ENCODE data around the gene AKAP3. TPM values are rescaled to one million over a fixed set of nuclear protein-coding genes. Genes with fewer than 3 reads are reported as not detected.

The AKAP3 gene
- polyA plus RNA-seq (2011; rRNA removed) = 0.59 and 0.75 TPM in 2 replicates
- 0.13 and 0.25 TPM in 2 replicates for polyA plus RNA-seq (2012; cell fraction: cytosol; rRNA removed)
- 0.06 and 0.07 TPM in 2 replicates for polyA plus RNA-seq (2012; cell fraction: nucleus; rRNA removed)
- 0.14 to 0.51 TPM (median 0.37 TPM) in 3 replicates for polyA plus RNA-seq (2017; fragmentation: RNase III; extraction: RNeasy Plus Mini Kit Qiagen cat#74134 plus additional on column Dnase treatment)
- 0.66 and 1.2 TPM in 2 replicates for polyA minus RNA-seq (2011; rRNA and poly(A)+ RNA removed)

DNA sequence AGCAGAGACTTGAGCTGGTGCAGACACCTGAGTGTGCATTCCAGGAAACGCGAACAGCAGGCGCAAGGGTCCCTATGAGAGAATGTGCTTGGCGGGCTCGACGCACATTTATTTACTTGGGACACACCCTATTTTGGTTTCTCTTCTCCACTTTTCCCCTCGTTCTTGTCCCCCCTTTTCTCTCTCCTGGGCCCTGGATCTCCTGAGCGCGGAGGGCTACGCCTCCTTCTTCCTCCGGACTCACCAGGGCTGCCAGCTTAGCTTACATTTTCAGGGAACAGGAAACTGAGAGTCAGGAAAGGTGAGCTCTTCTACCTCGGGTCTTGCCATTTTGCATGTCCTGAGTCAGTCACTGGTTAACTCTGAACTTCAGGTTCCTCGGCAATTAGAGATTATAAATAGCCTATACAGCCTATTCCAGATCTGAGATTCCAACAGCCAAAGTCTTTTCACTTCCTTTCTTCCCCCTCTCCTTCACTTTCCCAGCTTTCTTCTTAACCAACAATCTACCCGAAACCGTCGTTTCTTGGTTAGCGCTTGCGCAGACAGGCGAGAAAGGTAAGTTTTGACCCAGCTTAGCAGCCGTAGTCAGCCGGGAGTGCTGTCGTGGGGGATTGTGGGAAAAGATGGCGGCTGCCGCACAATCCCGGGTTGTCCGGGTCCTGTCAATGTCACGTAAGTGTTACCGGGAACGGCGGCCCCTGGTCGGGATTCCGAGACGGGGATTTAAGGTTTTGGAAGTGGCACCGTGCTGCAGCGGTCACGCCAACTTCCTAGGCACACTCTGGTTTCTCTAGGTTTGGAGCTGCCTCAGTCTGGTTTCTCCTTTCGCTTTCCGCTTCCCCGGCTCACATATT lies at the start of gene AKAP3, which contains the start of gene NDUFA9:
Gene AKAP3 (minus strand): TSS at position 551 of the 857 bp plus-strand sequence. CDS start 10,855 bp downstream, outside the sequence.
Gene NDUFA9 (plus strand): TSS at position 614 of the 857 bp plus-strand sequence. CDS start 13 bp downstream, at position 627.
- FAIRE-seq = peak; percentile 98
- peak; percentile 91 for TF ChIP-seq KDM5A (IDR thresholded peaks at IDR 0.05)
- TF ChIP-seq FOXS1 (CRISPR knock-in tag; IDR thresholded peaks at IDR 0.05) = no peak
- TF ChIP-seq, protein P1, sequence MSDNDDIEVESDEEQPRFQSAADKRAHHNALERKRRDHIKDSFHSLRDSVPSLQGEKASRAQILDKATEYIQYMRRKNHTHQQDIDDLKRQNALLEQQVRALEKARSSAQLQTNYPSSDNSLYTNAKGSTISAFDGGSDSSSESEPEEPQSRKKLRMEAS (IDR thresholded peaks at IDR 0.05) = 0 out of 2 replicates have a peak, but pooled peaks have one; percentile 12
- no peak for TF ChIP-seq FOSB (CRISPR knock-in tag; IDR thresholded peaks at IDR 0.05)
- TF ChIP-seq HOXB13 (CRISPR knock-in tag; IDR thresholded peaks at IDR 0.05; ENCODE audit: low read depth) = no peak
- peak; percentile 43; the same call in 1 of the 2 replicates for TF ChIP-seq PHF8 (IDR thresholded peaks at IDR 0.05; ENCODE audit: borderline replicate concordance, low read depth)
- TF ChIP-seq, protein P2, sequence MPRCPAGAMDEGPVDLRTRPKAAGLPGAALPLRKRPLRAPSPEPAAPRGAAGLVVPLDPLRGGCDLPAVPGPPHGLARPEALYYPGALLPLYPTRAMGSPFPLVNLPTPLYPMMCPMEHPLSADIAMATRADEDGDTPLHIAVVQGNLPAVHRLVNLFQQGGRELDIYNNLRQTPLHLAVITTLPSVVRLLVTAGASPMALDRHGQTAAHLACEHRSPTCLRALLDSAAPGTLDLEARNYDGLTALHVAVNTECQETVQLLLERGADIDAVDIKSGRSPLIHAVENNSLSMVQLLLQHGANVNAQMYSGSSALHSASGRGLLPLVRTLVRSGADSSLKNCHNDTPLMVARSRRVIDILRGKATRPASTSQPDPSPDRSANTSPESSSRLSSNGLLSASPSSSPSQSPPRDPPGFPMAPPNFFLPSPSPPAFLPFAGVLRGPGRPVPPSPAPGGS (IDR thresholded peaks at IDR 0.05) = peak; percentile 63; the same call in 1 of the 3 replicates
- no peak for TF ChIP-seq CHD2 (IDR thresholded peaks at IDR 0.05; ENCODE audit: low read length, partially characterized antibody)
- no peak for TF ChIP-seq TP53 (CRISPR knock-in tag; IDR thresholded peaks at IDR 0.05)
- TF ChIP-seq BHLHE40 (IDR thresholded peaks at IDR 0.05; ENCODE audit: low read depth, low read length) = no peak
- TF ChIP-seq POLR2A (IDR thresholded peaks at IDR 0.05; ENCODE audit: low read length) = peak; percentile 88
- TF ChIP-seq, protein P3, sequence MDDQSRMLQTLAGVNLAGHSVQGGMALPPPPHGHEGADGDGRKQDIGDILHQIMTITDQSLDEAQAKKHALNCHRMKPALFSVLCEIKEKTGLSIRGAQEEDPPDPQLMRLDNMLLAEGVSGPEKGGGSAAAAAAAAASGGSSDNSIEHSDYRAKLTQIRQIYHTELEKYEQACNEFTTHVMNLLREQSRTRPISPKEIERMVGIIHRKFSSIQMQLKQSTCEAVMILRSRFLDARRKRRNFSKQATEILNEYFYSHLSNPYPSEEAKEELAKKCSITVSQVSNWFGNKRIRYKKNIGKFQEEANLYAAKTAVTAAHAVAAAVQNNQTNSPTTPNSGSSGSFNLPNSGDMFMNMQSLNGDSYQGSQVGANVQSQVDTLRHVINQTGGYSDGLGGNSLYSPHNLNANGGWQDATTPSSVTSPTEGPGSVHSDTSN (IDR thresholded peaks at IDR 0.05) = peak; percentile 82
- TF ChIP-seq HOXB5 (CRISPR knock-in tag; IDR thresholded peaks at IDR 0.05) = no peak
- TF ChIP-seq EHMT2 (IDR thresholded peaks at IDR 0.05; ENCODE audit: low read depth) = no peak
- TF ChIP-seq JUN (IDR thresholded peaks at IDR 0.05) = peak; percentile 49 to 84; a peak in 4 of 5 replicates
- POLR2A ChIA-PET = interaction anchor here (0.7 to 1.6 kb wide), 3 partner anchors 8 to 115 kb away, joined by 3 to 7 read pairs (median 3); no protein-coding TSS in a partner anchor
- H3K4me1 ChIP-seq = peaks cover 13% of the 10 kb centered on the region; the same call in 2 of the 3 replicates
- no peaks in the 10 kb centered on the region for H3K9me3 ChIP-seq
- peak within 1 kb of the TSS; percentile 84 to 86 for H3K27ac ChIP-seq
- DNase-seq (ENCODE audit: low read depth in 1 of 2, low spot score in 1 of 2) = peak; percentile 67 to 87
- H3K4me3 ChIP-seq = peak within 1 kb of the TSS; percentile 75
- CTCF ChIA-PET = interaction anchor here (0.7 to 1.3 kb wide), 3 partner anchors 10 to 44 kb away, joined by 3 to 6 read pairs (median 5); no protein-coding TSS in a partner anchor
- WGBS (ENCODE audit: missing lambda C conversion rate) = 1% methylated on average over 39 of the region's 39 CpGs
- peak within 1 kb of the TSS; percentile 94 for H3K4me2 ChIP-seq
- ATAC-seq = peak; percentile 98 to 99

DNA sequence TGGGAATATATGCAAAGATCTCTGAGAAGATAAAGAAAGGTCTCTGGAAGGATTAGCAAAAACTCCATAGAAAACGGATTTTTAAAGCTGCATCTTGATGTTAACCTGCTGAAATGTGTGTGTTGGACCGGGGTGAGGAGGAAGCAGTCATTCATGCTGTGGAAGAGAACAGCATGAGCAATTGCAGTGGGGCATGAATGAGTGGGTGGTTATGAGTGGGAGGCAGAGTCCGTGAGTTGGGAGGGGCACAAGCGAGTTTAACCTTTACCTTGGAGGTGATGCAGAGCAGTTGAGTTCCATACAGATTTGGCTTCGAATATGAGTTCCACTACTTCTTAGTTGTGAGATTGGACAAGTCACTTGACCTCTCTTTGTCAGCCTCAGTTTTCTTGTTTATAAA lies 41.9 kb upstream of the AKAP3 start:
- ChIA-PET CTCF (no interaction called here), POLR2A (no interaction called here)
- no peak for FAIRE-seq
- DNase-seq (ENCODE audit: low read depth in 1 of 2, low spot score in 1 of 2) = no peak
- no peak for ATAC-seq
- Histone ChIP-seq H3K27ac (no peak overlapping the region), H3K4me1 (no peaks in the 10 kb centered on the region), H3K4me2 (no peak overlapping the region), H3K4me3 (no peak overlapping the region), H3K9me3 (no peaks in the 10 kb centered on the region)
- TF ChIP-seq HOXA7 (CRISPR knock-in tag; IDR thresholded peaks at IDR 0.05) (no peak), JUNB (IDR thresholded peaks at IDR 0.05) (no peak), FOSL2 (IDR thresholded peaks at IDR 0.05) (no peak), FOSL2 (CRISPR knock-in tag; IDR thresholded peaks at IDR 0.05) (no peak), NFE2L2 (conservative IDR thresholded peaks at IDR 0.05; ENCODE audit: low read length) (no peak), ZSCAN20 (CRISPR knock-in tag; IDR thresholded peaks at IDR 0.05) (no peak), TFCP2L1 (CRISPR knock-in tag; IDR thresholded peaks at IDR 0.05) (no peak), CHD2 (IDR thresholded peaks at IDR 0.05; ENCODE audit: low read length, partially characterized antibody) (no peak), HDAC2 (IDR thresholded peaks at IDR 0.05) (no peak), RAD21 (conservative IDR thresholded peaks at IDR 0.05 in 1 of 2, IDR thresholded peaks at IDR 0.05 in 1 of 2) (no peak), RARB (CRISPR knock-in tag; IDR thresholded peaks at IDR 0.05) (no peak)
- TF ChIP-seq, protein P2 (IDR thresholded peaks at IDR 0.05) = no peak
- TF ChIP-seq, protein P1 (IDR thresholded peaks at IDR 0.05) = no peak
- 90% methylated on average over 5 of the region's 5 CpGs for WGBS (ENCODE audit: missing lambda C conversion rate)
